Natural killer cell treated with Interleukin-12 subunit alpha and Interleukin-12 subunit beta and Interleukin-15 and Interleukin-18, amount 100 ng/mL, for 72 hours (primary cell): Measurements from ENCODE around the gene VPS52. TPM values are rescaled to one million over a fixed set of nuclear protein-coding genes. Genes with fewer than 3 reads are reported as not detected.
"Not testable (repeated sequence)": the region's sequence is repeated elsewhere in the genome, so short reads cannot be mapped to it uniquely, and the experiment has no call there.

Experiments
- ATAC-seq, 2 donors: fragments of 150-1000 bp; cut with Tn5 transposase in 1 of 2; sonication (Bioruptor Pico), chemical (Tn5 transposase) in 1 of 2; 2 replicates each; pipeline ENCODE4 v1.10.0; 2021
- DNase-seq: peaks from one replicate; pipeline ENCODE4 v3.0.0; 2022; ENCODE audit warnings: low spot score
- H3K27ac Mint-ChIP-seq, 2 donors: 1 replicate in 1 of 2; 2 replicates in 1 of 2; pipeline ENCODE4 v1.8.0; 2022; ENCODE audit warnings: mixed read lengths in 2 of 2, mild to moderate bottlenecking in 1 of 2, moderate library complexity in 1 of 2
- H3K27me3 Mint-ChIP-seq, 2 donors: 1 replicate in 1 of 2; 2 replicates in 1 of 2; pipeline ENCODE4 v1.8.0; 2022; ENCODE audit warnings: mixed read lengths in 2 of 2
- H3K36me3 Mint-ChIP-seq: one replicate; pipeline ENCODE4 v1.8.0; 2022; ENCODE audit warnings: mixed read lengths
- H3K4me1 Mint-ChIP-seq, 2 donors: 1 replicate in 1 of 2; 2 replicates in 1 of 2; pipeline ENCODE4 v1.8.0; 2022; ENCODE audit warnings: low read depth in 2 of 2, mixed read lengths in 2 of 2, mild to moderate bottlenecking in 1 of 2
- H3K4me3 Mint-ChIP-seq: one replicate; pipeline ENCODE4 v1.8.0; 2022; ENCODE audit warnings: mixed read lengths
- H3K9me3 Mint-ChIP-seq: 2 replicates; pipeline ENCODE4 v1.8.0; 2022; ENCODE audit warnings: mixed read lengths
- total RNA-seq, 2 donors: library from RNA; stranded (reverse); gene quantifications; one replicate each; pipeline ENCODE4 v1.2.3, GENCODE V29; 2022

Gene VPS52
- total RNA-seq, 2 donors from 2014 or later, result 48.6 to 76.5 TPM

- H3K27me3 Mint-ChIP-seq, result no peaks in the 10 kb centered on the region
- ATAC-seq (no peak), DNase-seq (no peak)
- H3K27ac Mint-ChIP-seq, result peak overlapping the region; percentile 43 to 96
- H3K9me3 Mint-ChIP-seq, result no peaks in the 10 kb centered on the region
- H3K4me3 Mint-ChIP-seq, result no peak overlapping the region
- peaks cover 27 to 35% of the 10 kb centered on the region in 2 donors for H3K4me1 Mint-ChIP-seq
- H3K36me3 Mint-ChIP-seq, result peaks cover 13% of the 10 kb centered on the region
Measured at GRCh38 chr6:33295621-33296369, 24.1 kb upstream of the VPS52 start.

- ATAC-seq (no peak), DNase-seq (no peak)
- Mint-ChIP-seq H3K27me3 (no peaks in the 10 kb centered on the region), H3K36me3 (peaks cover 8% of the 10 kb centered on the region), H3K9me3 (no peaks in the 10 kb centered on the region), H3K27ac (peak overlapping the region in 1 of 2 donors; percentile 61), H3K4me1 (peaks cover 30 to 35% of the 10 kb centered on the region in 2 donors), H3K4me3 (no peak overlapping the region)
Measured at GRCh38 chr6:33294086-33294823, 22.6 kb upstream of the VPS52 start.

- DNase-seq (no peak), ATAC-seq (no peak)
- Mint-ChIP-seq H3K4me1 (peaks cover 26 to 37% of the 10 kb centered on the region in 2 donors), H3K9me3 (no peaks in the 10 kb centered on the region), H3K4me3 (no peak overlapping the region), H3K27me3 (no peaks in the 10 kb centered on the region), H3K36me3 (peaks cover 14% of the 10 kb centered on the region), H3K27ac (peak overlapping the region in 1 of 2 donors; percentile 28)
Measured at GRCh38 chr6:33292996-33293682, 21.5 kb upstream of the VPS52 start.

GRCh38 chr6:33290459-33290858 is 18.8 kb upstream of the VPS52 start:
- Mint-ChIP-seq H3K36me3 (peaks cover 24% of the 10 kb centered on the region), H3K27ac (peak overlapping the region; percentile 77 to 92), H3K4me1 (peaks cover 40 to 41% of the 10 kb centered on the region in 2 donors), H3K4me3 (peak overlapping the region; percentile 93), H3K9me3 (no peaks in the 10 kb centered on the region), H3K27me3 (no peaks in the 10 kb centered on the region)
- no peak for ATAC-seq
- no peak for DNase-seq

- H3K27ac Mint-ChIP-seq, result peak overlapping the region; percentile 77 to 92
- peaks cover 24% of the 10 kb centered on the region for H3K36me3 Mint-ChIP-seq
- H3K4me3 Mint-ChIP-seq, result peak overlapping the region; percentile 93
- no peaks in the 10 kb centered on the region for H3K27me3 Mint-ChIP-seq
- H3K4me1 Mint-ChIP-seq, result peaks cover 40 to 41% of the 10 kb centered on the region in 2 donors
- no peaks in the 10 kb centered on the region for H3K9me3 Mint-ChIP-seq
- ATAC-seq, result peak in 1 of 2 donors; percentile 22
- DNase-seq, result no peak
Measured at GRCh38 chr6:33289784-33290315, 18.2 kb upstream of the VPS52 start.

- ATAC-seq (peak; percentile 97 to 98), DNase-seq (peak; percentile 87)
Measured at GRCh38 chr6:33288921-33289783, 17.5 kb upstream of the VPS52 start, which contains the start of the genes PFDN6 and WDR46. TSS of gene PFDN6 (plus strand) at chr6:33289601. CDS start at chr6:33289857, 256 bp downstream. TSS of gene WDR46 (minus strand) at chr6:33289239. CDS start at chr6:33289170, 69 bp downstream.

GRCh38 chr6:33288141-33288920 is 16.7 kb upstream of the VPS52 start:
- ATAC-seq (no peak), DNase-seq (no peak)
- peaks cover 24% of the 10 kb centered on the region for H3K36me3 Mint-ChIP-seq
- peaks cover 37 to 41% of the 10 kb centered on the region in 2 donors for H3K4me1 Mint-ChIP-seq
- H3K27ac Mint-ChIP-seq, result peak overlapping the region; percentile 77 to 92
- H3K4me3 Mint-ChIP-seq, result peak overlapping the region; percentile 93
- no peaks in the 10 kb centered on the region for H3K27me3 Mint-ChIP-seq
- H3K9me3 Mint-ChIP-seq, result no peaks in the 10 kb centered on the region

More at GRCh38 chr6:33288921-33289783, 17.5 kb upstream of the VPS52 start, which contains the start of the genes PFDN6 and WDR46:
- Mint-ChIP-seq H3K4me3 (peak within 1 kb of the TSS; percentile 93), H3K27ac (peak within 1 kb of the TSS; percentile 77 to 92), H3K36me3 (peaks cover 24% of the 10 kb centered on the region), H3K9me3 (no peaks in the 10 kb centered on the region), H3K27me3 (no peaks in the 10 kb centered on the region), H3K4me1 (peaks cover 40 to 41% of the 10 kb centered on the region in 2 donors)

DNA sequence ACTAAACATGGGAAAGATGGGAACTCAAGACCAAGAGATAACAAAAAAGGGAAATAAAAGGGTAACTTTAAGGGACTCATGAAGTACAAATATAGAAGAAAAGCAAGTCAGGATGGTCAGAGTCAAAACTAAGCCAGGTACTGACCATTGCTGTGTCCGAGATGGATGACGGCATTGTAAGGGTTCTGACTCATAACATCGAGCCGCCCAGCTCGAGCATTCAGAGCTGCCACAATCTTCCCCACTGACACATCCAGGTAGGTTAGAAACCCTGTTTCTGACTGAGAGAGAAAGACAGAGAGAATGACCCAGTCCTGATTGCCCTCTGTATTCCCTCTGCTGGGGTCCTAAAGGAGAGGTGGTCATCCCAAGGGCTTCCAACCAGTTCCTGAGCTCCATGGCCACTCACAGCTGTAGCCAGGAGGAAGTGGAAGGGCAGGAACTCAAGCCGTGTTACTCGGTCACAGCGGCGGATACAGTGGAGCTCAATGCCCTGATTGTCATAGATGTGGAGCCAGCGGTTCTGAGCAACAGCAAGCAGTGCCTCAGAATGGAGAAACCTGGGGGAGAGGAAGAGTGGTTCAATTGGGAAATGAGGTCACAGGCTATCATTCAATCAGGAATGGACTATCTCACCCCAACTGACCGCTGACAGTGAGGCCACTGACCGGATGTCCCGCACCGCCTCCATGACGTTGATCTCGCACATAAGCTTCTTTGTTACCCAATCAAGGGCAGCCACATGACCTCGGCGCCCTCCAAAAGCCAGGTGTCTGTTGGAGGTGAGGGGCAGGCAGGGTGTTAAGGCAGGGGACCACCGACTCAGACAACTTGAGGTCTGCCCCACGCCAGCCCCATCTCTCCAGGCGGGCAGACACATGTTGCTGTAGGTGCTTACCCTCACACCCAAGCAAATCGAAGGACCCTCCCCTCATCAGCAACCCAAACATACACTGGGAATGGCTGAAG is 15.6 kb upstream of the VPS52 start:
- H3K27me3 Mint-ChIP-seq, result no peaks in the 10 kb centered on the region
- peak overlapping the region in 1 of 2 donors; percentile 77 for H3K27ac Mint-ChIP-seq
- peak overlapping the region; percentile 93 for H3K4me3 Mint-ChIP-seq
- peaks cover 24% of the 10 kb centered on the region for H3K36me3 Mint-ChIP-seq
- DNase-seq (no peak), ATAC-seq (no peak)
- no peaks in the 10 kb centered on the region for H3K9me3 Mint-ChIP-seq
- H3K4me1 Mint-ChIP-seq, result peaks cover 37 to 41% of the 10 kb centered on the region in 2 donors

GRCh38 chr6:33285214-33285613 is 13.5 kb upstream of the VPS52 start:
- ATAC-seq, H3K4me3 Mint-ChIP-seq, H3K9me3 Mint-ChIP-seq, H3K27me3 Mint-ChIP-seq, H3K27ac Mint-ChIP-seq, DNase-seq: not testable (repeated sequence)
- peaks cover 29% of the 10 kb centered on the region in 2 donors for H3K4me1 Mint-ChIP-seq
- H3K36me3 Mint-ChIP-seq, result peaks cover 16% of the 10 kb centered on the region

DNA sequence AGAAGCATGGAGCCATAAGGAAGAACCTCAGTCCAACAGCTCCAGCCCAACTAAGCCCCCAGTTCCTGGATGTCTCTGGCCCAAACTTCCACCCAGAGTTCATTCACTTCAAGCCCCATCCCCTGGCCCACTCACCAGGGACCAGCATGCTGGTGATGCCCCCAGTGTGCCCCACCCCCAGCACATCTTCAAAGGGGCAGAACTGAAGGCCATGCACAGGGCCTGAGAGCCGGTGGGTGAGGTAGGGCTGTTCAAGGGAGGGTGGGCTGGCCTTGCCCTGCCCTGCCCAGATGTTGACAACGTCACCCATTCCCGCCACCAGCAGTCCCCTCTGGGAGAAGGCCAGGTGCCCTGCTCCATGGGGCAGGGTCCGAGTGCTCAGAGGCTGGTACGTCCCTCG is 8.9 kb upstream of the VPS52 start:
- no peaks in the 10 kb centered on the region for H3K27me3 Mint-ChIP-seq
- peak overlapping the region; percentile 11 to 75 for H3K27ac Mint-ChIP-seq
- DNase-seq (no peak), ATAC-seq (no peak)
- no peaks in the 10 kb centered on the region for H3K9me3 Mint-ChIP-seq
- H3K36me3 Mint-ChIP-seq, result peaks cover 8% of the 10 kb centered on the region
- H3K4me3 Mint-ChIP-seq, result no peak overlapping the region
- H3K4me1 Mint-ChIP-seq, result peaks cover 18 to 22% of the 10 kb centered on the region in 2 donors

- H3K4me3 Mint-ChIP-seq, result no peak overlapping the region
- no peaks in the 10 kb centered on the region for H3K27me3 Mint-ChIP-seq
- peaks cover 10% of the 10 kb centered on the region for H3K36me3 Mint-ChIP-seq
Measured at GRCh38 chr6:33279971-33280511, 8.4 kb upstream of the VPS52 start.

More at GRCh38 chr6:33279971-33280511, 8.4 kb upstream of the VPS52 start:
- Mint-ChIP-seq H3K9me3 (no peaks in the 10 kb centered on the region), H3K4me1 (peaks cover 23 to 25% of the 10 kb centered on the region in 2 donors), H3K27ac (peak overlapping the region; percentile 28 to 75)
- ATAC-seq, result no peak
- DNase-seq, result no peak
